Testis (tissue), 3 donors: ENCODE results near the gene BCAT1. TPM values are rescaled to one million over a fixed set of nuclear protein-coding genes. Genes with fewer than 3 reads are reported as not detected.

Source experiments
- DNase-seq: peaks from one replicate; pipeline ENCODE4 v3.0.0-alpha.2; 2019
- H3K27ac ChIP-seq, 2 donors: fragments of 200-600 bp; sonication (generic); one replicate each; pipeline ENCODE4 v1.5.1; 2019
- H3K27me3 ChIP-seq: fragments of 200-600 bp; sonication (generic); one replicate; pipeline ENCODE4 v1.5.1; 2019
- H3K36me3 ChIP-seq: fragments of 200-600 bp; sonication (generic); one replicate; pipeline ENCODE4 v1.5.1; 2017; ENCODE audit warnings: low read depth; ENCODE audit errors: missing control alignments
- H3K4me1 ChIP-seq: fragments of 200-600 bp; sonication (generic); one replicate; pipeline ENCODE4 v1.5.1; 2019
- H3K4me3 ChIP-seq, 2 donors: fragments of 200-600 bp; sonication (generic); one replicate each; pipeline ENCODE4 v1.5.1; 2017 to 2019
- H3K9me3 ChIP-seq: fragments of 200-600 bp; sonication (generic); one replicate; pipeline ENCODE4 v1.5.1; 2017
- POLR2A ChIP-seq: fragments of 450-650 bp; IDR thresholded peaks from one replicate; pipeline ENCODE4 v1.6.1; 2017; ENCODE audit warnings: antibody characterized with exemption, mild to moderate bottlenecking, moderate library complexity
- WGBS, 2 donors: methylation state at CpG; one replicate each; pipeline ENCODE4 v1.1.5; 2018; 5-methylcytosine and 5-hydroxymethylcytosine counted together
- intact Hi-C: fragments of 100-400 bp; cut with DNase I; formaldehyde crosslinking; loops from one replicate; pipeline ENCODE4 v1.15.1; 2023; ENCODE audit warnings: low total_unique reads
- polyA plus RNA-seq: library from polyadenylated mRNA; stranded (reverse); fragments of 350-450 nt; fragmentation: Illumina TruSeq; extraction: RNeasy Lipid Tissue Mini Kit (QIAGEN cat#74804); gene quantifications from one replicate; pipeline ENCODE4 v1.2.3, GENCODE V29; 2014; ENCODE audit warnings: low read depth, low replicate concordance; ENCODE audit not compliant: insufficient read depth
- total RNA-seq, 2 donors: library from RNA; depleted of rRNA; stranded (reverse); fragments of >200 nt; gene quantifications; one replicate each; pipeline ENCODE4 v1.2.3, GENCODE V29; 2016
- TF ChIP-seq, protein P1 (sequence below), 3 experiments: fragments of 450-650 bp in 2 of 3; fragments of 200-600 bp in 1 of 3; sonication (generic) in 1 of 3; IDR thresholded peaks; one replicate each; pipeline ENCODE4 v1.5.1; 2016 to 2019; ENCODE audit warnings: antibody characterized with exemption in 3 of 3, mild to moderate bottlenecking in 2 of 3, moderate library complexity in 1 of 3

Gene BCAT1
- total and polyA plus RNA-seq, 3 donors from 2014 or later, result 30.8 to 44.2 (median 34.7) TPM

DNA sequence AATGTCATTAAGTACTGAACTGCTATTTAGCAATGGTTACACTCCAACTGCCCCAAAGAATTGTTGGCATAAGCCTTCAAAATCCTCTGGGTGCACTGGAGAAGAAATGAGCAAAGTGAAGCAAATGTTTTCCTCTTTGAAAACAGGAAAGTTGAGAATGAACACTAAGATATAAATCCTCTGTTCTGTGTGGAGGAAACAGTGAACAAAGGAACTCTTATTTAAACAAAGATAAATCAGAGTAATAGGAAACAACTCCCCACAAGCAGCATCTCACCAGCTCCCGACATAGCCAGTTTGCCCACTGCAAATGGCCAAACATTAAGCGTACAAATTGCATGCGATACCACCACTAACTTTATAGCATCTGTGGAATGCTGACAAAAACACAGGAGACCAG lies 54.0 kb downstream of the BCAT1 start:
- Histone ChIP-seq H3K36me3 (no peaks in the 10 kb centered on the region), H3K27ac (no peak overlapping the region), H3K4me3 (no peak overlapping the region), H3K4me1 (no peaks in the 10 kb centered on the region), H3K27me3 (no peaks in the 10 kb centered on the region), H3K9me3 (no peaks in the 10 kb centered on the region)
- no peak for DNase-seq
- WGBS, 2 donors, result 74% methylated on average over 3 of the region's 3 CpGs
- no peak for TF ChIP-seq POLR2A
- TF ChIP-seq, protein P1, sequence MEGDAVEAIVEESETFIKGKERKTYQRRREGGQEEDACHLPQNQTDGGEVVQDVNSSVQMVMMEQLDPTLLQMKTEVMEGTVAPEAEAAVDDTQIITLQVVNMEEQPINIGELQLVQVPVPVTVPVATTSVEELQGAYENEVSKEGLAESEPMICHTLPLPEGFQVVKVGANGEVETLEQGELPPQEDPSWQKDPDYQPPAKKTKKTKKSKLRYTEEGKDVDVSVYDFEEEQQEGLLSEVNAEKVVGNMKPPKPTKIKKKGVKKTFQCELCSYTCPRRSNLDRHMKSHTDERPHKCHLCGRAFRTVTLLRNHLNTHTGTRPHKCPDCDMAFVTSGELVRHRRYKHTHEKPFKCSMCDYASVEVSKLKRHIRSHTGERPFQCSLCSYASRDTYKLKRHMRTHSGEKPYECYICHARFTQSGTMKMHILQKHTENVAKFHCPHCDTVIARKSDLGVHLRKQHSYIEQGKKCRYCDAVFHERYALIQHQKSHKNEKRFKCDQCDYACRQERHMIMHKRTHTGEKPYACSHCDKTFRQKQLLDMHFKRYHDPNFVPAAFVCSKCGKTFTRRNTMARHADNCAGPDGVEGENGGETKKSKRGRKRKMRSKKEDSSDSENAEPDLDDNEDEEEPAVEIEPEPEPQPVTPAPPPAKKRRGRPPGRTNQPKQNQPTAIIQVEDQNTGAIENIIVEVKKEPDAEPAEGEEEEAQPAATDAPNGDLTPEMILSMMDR (IDR thresholded peaks at IDR 0.05), result no peak
- intact Hi-C loops, result no loop called here

- H3K9me3 ChIP-seq, result no peaks in the 10 kb centered on the region
- no peaks in the 10 kb centered on the region for H3K36me3 ChIP-seq
- intact Hi-C loops, result no loop called here
- no peaks in the 10 kb centered on the region for H3K27me3 ChIP-seq
- no peak overlapping the region for H3K27ac ChIP-seq
- no peak for DNase-seq
- WGBS, 2 donors, result 91 to 93% methylated on average over 7 of the region's 7 CpGs
- TF ChIP-seq, protein P1 (IDR thresholded peaks at IDR 0.05), result no peak
- no peak for TF ChIP-seq POLR2A
- H3K4me1 ChIP-seq, result no peaks in the 10 kb centered on the region
- H3K4me3 ChIP-seq, result no peak overlapping the region
Observed at GRCh38 chr12:24890048-24890803, 58.7 kb downstream of the BCAT1 start.

DNA sequence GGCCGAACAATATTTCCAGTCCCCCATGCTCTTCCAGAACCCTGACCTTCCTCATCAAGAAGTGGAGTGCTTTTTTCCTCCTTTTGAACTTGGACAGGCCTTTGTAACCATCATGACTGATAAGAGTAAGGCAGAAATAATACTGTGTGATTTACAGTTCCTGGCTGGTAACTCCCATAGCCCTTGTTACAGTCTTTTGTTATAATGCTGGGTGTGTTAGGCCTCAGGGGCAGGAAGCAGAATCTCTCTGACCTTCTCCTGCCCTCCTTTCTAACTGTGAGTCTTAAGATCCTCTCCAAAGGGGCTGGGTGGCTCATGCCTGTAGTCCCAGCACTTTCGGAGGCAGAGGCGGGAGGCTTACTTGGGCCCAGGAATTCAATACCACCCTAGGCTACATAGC lies 59.5 kb downstream of the BCAT1 start:
- TF ChIP-seq, protein P1 (IDR thresholded peaks at IDR 0.05), result no peak
- TF ChIP-seq POLR2A, result no peak

GRCh38 chr12:24888813-24889212 lies 60.1 kb downstream of the BCAT1 start:
- no peak overlapping the region for H3K4me3 ChIP-seq
- no peak overlapping the region for H3K27ac ChIP-seq
- no peaks in the 10 kb centered on the region for H3K9me3 ChIP-seq
- no peaks in the 10 kb centered on the region for H3K4me1 ChIP-seq
- TF ChIP-seq, protein P1 (IDR thresholded peaks at IDR 0.05), result no peak
- TF ChIP-seq POLR2A, result no peak
- H3K36me3 ChIP-seq, result no peaks in the 10 kb centered on the region
- intact Hi-C loops, result no loop called here
- DNase-seq, result no peak
- H3K27me3 ChIP-seq, result no peaks in the 10 kb centered on the region
- 80 to 82% methylated on average over 5 of the region's 5 CpGs for WGBS, 2 donors

More for the DNA sequence above, 59.5 kb downstream of the BCAT1 start:
- H3K4me1 ChIP-seq, result no peaks in the 10 kb centered on the region
- intact Hi-C loops, result no loop called here
- no peak overlapping the region for H3K27ac ChIP-seq
- H3K9me3 ChIP-seq, result no peaks in the 10 kb centered on the region
- no peaks in the 10 kb centered on the region for H3K36me3 ChIP-seq
- no peak for DNase-seq
- no peak overlapping the region for H3K4me3 ChIP-seq
- H3K27me3 ChIP-seq, result no peaks in the 10 kb centered on the region
- 69 to 81% methylated on average over 3 of the region's 3 CpGs for WGBS, 2 donors

GRCh38 chr12:24884911-24885310 lies 64.0 kb downstream of the BCAT1 start:
- intact Hi-C loops, result no loop called here
- no peak for DNase-seq
- H3K36me3 ChIP-seq, result no peaks in the 10 kb centered on the region
- H3K4me1 ChIP-seq, result no peaks in the 10 kb centered on the region
- 76 to 84% methylated on average over 3 of the region's 3 CpGs for WGBS, 2 donors
- no peaks in the 10 kb centered on the region for H3K27me3 ChIP-seq
- TF ChIP-seq, protein P1 (IDR thresholded peaks at IDR 0.05), result no peak
- TF ChIP-seq POLR2A, result no peak
- H3K27ac ChIP-seq, result no peak overlapping the region
- H3K4me3 ChIP-seq, result no peak overlapping the region
- no peaks in the 10 kb centered on the region for H3K9me3 ChIP-seq
